Loucy (cell line): Measurements from ENCODE around the gene SCN5A.

Source experiments
- H2AFZ ChIP-seq: fragments of 200-600 bp; sonication (generic); 2 replicates; pipeline ENCODE4 v1.6.0; 2016; ENCODE audit warnings: antibody characterized with exemption, mild to moderate bottlenecking, low read length, moderate library complexity
- H3F3A ChIP-seq: fragments of 200-600 bp; 2 replicates; pipeline ENCODE4 v1.6.0; 2016; ENCODE audit warnings: antibody characterized with exemption, low read depth, mild to moderate bottlenecking
- H3K27me3 ChIP-seq: fragments of 200-600 bp; sonication (generic); 2 replicates; pipeline ENCODE4 v1.6.1; 2014; ENCODE audit warnings: low read length, mild to moderate bottlenecking; ENCODE audit not compliant: insufficient read depth, poor library complexity, severe bottlenecking
- H3K36me3 ChIP-seq: fragments of 200-600 bp; sonication (generic); 2 replicates; pipeline ENCODE4 v1.6.1; 2016; ENCODE audit warnings: low read length; ENCODE audit not compliant: insufficient read depth
- H3K4me1 ChIP-seq: fragments of 200-600 bp; sonication (generic); 2 replicates; pipeline ENCODE4 v1.5.1; 2014; ENCODE audit warnings: low read length, mild to moderate bottlenecking; ENCODE audit not compliant: insufficient read depth, poor library complexity, severe bottlenecking
- H3K4me2 ChIP-seq: fragments of 200-600 bp; sonication (generic); 2 replicates; pipeline ENCODE4 v1.6.0; 2014; ENCODE audit warnings: antibody characterized with exemption, low read length, low read depth, mild to moderate bottlenecking; ENCODE audit not compliant: poor library complexity, severe bottlenecking
- H3K4me3 ChIP-seq: fragments of 200-600 bp; sonication (generic); 2 replicates; pipeline ENCODE4 v1.5.1; 2014; ENCODE audit warnings: low read length, mild to moderate bottlenecking, mixed read lengths; ENCODE audit not compliant: poor library complexity, severe bottlenecking
- H3K79me2 ChIP-seq: fragments of 200-600 bp; sonication (generic); 2 replicates; pipeline ENCODE4 v1.6.1; 2014; ENCODE audit warnings: low read length; ENCODE audit not compliant: insufficient read depth
- H3K9ac ChIP-seq: fragments of 200-600 bp; sonication (generic); 2 replicates; pipeline ENCODE4 v1.6.0; 2014; ENCODE audit warnings: mild to moderate bottlenecking, low read depth, low read length, moderate library complexity; ENCODE audit not compliant: poor library complexity, severe bottlenecking
- H3K9me2 ChIP-seq: fragments of 200-600 bp; sonication (generic); replicated peaks from 2 replicates; pipeline ENCODE4 v1.6.1; 2016; ENCODE audit warnings: low read depth, low read length, mixed read lengths
- H3K9me3 ChIP-seq: fragments of 200-600 bp; sonication (generic); 2 replicates; pipeline ENCODE4 v1.6.1; 2014; ENCODE audit warnings: mild to moderate bottlenecking, antibody characterized with exemption, low read length, low read depth; ENCODE audit not compliant: insufficient read depth
- H4K20me1 ChIP-seq: fragments of 200-600 bp; sonication (generic); 2 replicates; pipeline ENCODE4 v1.6.0; 2014; ENCODE audit warnings: antibody characterized with exemption, low read length, mild to moderate bottlenecking; ENCODE audit not compliant: insufficient read depth, poor library complexity, severe bottlenecking
- CTCF ChIP-seq: fragments of 200-600 bp; sonication (generic); conservative IDR thresholded peaks from 2 replicates; pipeline ENCODE4 v1.5.1; 2014; ENCODE audit warnings: mild to moderate bottlenecking, antibody characterized with exemption, low read length
- EZH2phosphoT487 ChIP-seq: fragments of 200-600 bp; IDR thresholded peaks from 2 replicates; pipeline ENCODE4 v1.6.1; 2018; ENCODE audit warnings: antibody characterized with exemption, mild to moderate bottlenecking, moderate library complexity, borderline replicate concordance

The SCN5A gene

GRCh38 chr3:38598791-38599190, 50.7 kb downstream of the SCN5A start:
- H3K4me2 ChIP-seq = no peak overlapping the region
- no peak overlapping the region for H3K4me3 ChIP-seq
- H2AFZ ChIP-seq = no peak overlapping the region
- TF ChIP-seq EZH2phosphoT487 (no peak), CTCF (no peak)
- H3K4me1 ChIP-seq = no peaks in the 10 kb centered on the region
- H3K36me3 ChIP-seq = no peaks in the 10 kb centered on the region
- H3K9me2 ChIP-seq = no peaks in the 10 kb centered on the region
- H4K20me1 ChIP-seq = no peaks in the 10 kb centered on the region
- no peak overlapping the region for H3K9ac ChIP-seq
- no peaks in the 10 kb centered on the region for H3K27me3 ChIP-seq
- H3K79me2 ChIP-seq = no peaks in the 10 kb centered on the region
- H3K9me3 ChIP-seq = no peaks in the 10 kb centered on the region
- no peaks in the 10 kb centered on the region for H3F3A ChIP-seq

GRCh38 chr3:38597502-38598060, 51.9 kb downstream of the SCN5A start:
- TF ChIP-seq CTCF = no peak
- no peak for TF ChIP-seq EZH2phosphoT487
- no peaks in the 10 kb centered on the region for H3F3A ChIP-seq
- no peak overlapping the region for H3K4me2 ChIP-seq
- H3K9me2 ChIP-seq = no peaks in the 10 kb centered on the region
- no peak overlapping the region for H3K9ac ChIP-seq
- no peaks in the 10 kb centered on the region for H3K36me3 ChIP-seq
- no peak overlapping the region for H2AFZ ChIP-seq
- H4K20me1 ChIP-seq = no peaks in the 10 kb centered on the region
- H3K9me3 ChIP-seq = no peaks in the 10 kb centered on the region
- no peaks in the 10 kb centered on the region for H3K79me2 ChIP-seq
- no peaks in the 10 kb centered on the region for H3K27me3 ChIP-seq
- H3K4me3 ChIP-seq = no peak overlapping the region
- H3K4me1 ChIP-seq = no peaks in the 10 kb centered on the region

GRCh38 chr3:38595393-38595792, 54.1 kb downstream of the SCN5A start:
- Histone ChIP-seq H3K79me2 (no peaks in the 10 kb centered on the region), H3K27me3 (no peaks in the 10 kb centered on the region)
- TF ChIP-seq CTCF (no peak), EZH2phosphoT487 (no peak)

More at GRCh38 chr3:38595393-38595792, 54.1 kb downstream of the SCN5A start:
- no peak overlapping the region for H3K4me3 ChIP-seq
- H2AFZ ChIP-seq = no peak overlapping the region
- no peaks in the 10 kb centered on the region for H3K9me3 ChIP-seq
- H3K36me3 ChIP-seq = no peaks in the 10 kb centered on the region
- no peaks in the 10 kb centered on the region for H4K20me1 ChIP-seq
- no peaks in the 10 kb centered on the region for H3K9me2 ChIP-seq
- H3K9ac ChIP-seq = no peak overlapping the region
- no peak overlapping the region for H3K4me2 ChIP-seq
- no peaks in the 10 kb centered on the region for H3K4me1 ChIP-seq
- no peaks in the 10 kb centered on the region for H3F3A ChIP-seq
